ENCODE data around the gene PDK1. TPM values are rescaled to one million over a fixed set of nuclear protein-coding genes. Genes with fewer than 3 reads are reported as not detected.

Gene PDK1
- total RNA-seq, 4 donors from 2014 or later, result 4.8 to 49.4 (median 11.4) TPM

DNA sequence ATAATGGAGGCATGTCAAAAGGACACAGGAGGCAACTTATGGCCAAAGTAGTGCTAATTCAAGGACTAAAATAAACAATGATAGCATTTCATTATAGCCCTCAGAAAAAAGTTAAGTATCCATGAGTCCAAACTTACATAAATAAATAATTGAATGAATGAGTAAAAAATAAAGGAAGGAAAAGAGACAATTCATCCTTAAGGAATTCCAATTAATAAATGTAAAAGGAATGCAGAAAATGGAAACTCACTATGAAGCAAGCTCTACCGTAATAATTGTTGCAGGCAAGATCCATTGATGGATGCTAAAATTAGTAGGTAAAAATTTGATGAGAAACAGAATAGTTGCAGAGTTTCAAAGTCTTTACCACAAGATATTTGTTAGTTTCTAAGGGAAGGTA, 91.5 kb downstream of the PDK1 start:
- in situ Hi-C loops (cut with MboI; ENCODE audit: low pct_ligation_motif_present in 1 of 4, low pct_unique_long_range_greater_than_20kb in 1 of 4, low sequenced_read_pairs in 3 of 4), result no loop called here
- no peaks in the 10 kb centered on the region for H3K27me3 ChIP-seq
- no peak for DNase-seq

DNA sequence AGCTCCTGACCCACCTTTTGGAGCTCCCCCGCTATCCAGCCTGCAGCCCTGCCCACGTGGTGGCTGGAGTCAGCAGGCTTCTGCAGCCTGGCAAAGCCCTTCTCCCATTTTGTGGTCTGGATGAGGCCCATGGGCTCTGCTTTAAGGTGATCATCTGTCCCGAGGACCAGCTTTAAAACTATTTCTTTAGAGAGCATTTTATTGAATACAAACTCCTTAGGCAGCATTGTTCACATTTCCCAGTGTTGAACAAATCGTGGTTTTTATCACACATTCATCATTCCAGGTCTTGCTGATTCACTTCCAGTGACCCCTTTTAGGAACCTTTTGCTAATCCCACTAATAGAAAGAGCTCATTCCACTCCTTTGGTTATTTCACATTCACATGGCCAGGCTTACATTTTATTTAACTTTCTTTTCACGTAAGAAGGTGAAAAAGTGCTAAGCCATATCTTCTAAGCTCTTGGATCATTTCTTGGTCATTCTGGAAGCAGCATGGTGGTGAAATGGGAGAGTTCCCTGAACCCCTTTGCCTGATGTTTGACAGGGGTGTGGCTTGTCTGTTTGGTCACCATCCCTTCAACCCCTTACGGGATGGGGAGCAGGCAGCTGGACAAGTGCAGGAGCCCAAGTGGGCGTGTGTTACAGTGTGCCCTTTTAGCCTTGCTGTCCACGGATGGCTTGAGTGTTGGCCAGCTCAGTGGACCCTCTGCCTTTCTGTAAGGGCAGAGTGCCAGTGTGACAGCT, 99.4 kb downstream of the PDK1 start:
- in situ Hi-C loops (cut with MboI; ENCODE audit: low pct_ligation_motif_present in 1 of 4, low pct_unique_long_range_greater_than_20kb in 1 of 4, low sequenced_read_pairs in 3 of 4), result no loop called here

More for the DNA sequence above, 91.5 kb downstream of the PDK1 start:
- Histone ChIP-seq H3K9me3 (no peaks in the 10 kb centered on the region), H3K4me1 (no peaks in the 10 kb centered on the region), H3K4me3 (no peak overlapping the region), H3K27ac (no peak overlapping the region), H3K36me3 (no peaks in the 10 kb centered on the region)
- intact Hi-C loops (cut with DNase I; ENCODE audit: low total_unique reads), result no loop called here
- 83 to 100% methylated on average over 1 of the region's 1 CpG for WGBS, 2 donors (ENCODE audit: low coverage in 1 of 2)
- TF ChIP-seq POLR2AphosphoS5 (IDR thresholded peaks at IDR 0.05) (no peak), CTCF (IDR thresholded peaks at IDR 0.05) (no peak), EP300 (IDR thresholded peaks at IDR 0.05; ENCODE audit: low read depth) (no peak), POLR2A (IDR thresholded peaks at IDR 0.05) (no peak)

DNA sequence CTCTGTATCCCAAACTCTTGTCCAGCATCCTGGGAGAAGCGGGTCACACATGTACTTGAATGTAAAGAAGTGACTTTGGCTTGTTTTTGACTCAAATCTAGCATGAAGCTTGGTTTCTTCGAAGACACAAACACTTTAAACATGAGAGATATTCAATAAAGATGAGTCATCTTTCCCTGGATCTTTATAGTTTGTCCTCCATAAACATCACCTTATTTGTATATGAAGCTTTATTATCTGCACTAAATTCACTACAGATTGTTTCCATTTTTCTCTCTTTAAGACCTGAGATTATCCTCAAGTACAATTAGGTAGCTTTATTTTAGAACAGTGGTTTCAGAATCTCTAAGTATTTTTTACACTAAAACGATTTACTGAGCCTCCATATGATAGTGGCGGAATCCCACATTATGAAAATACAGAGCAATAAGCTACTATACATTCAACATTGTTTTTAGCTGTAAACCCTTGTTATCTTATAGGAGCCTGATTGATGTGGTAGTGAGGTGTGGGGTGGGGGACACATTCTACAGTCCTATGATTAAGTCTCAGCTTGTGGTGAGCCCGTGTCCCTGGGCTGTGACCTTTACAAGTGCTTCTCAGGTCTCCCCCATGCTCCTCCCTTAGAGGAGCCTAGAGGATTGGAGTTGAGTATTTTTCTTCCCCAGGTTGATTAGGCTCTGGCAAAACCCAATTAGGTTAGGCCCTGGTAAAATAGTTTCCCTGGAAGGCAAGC, 100.1 kb downstream of the PDK1 start:
- intact Hi-C loops (cut with DNase I; ENCODE audit: low total_unique reads), result no loop called here
- DNase-seq, result no peak
- no peaks in the 10 kb centered on the region for H3K27me3 ChIP-seq

More for the DNA sequence above, 99.4 kb downstream of the PDK1 start:
- intact Hi-C loops (cut with DNase I; ENCODE audit: low total_unique reads), result no loop called here
- no peak for DNase-seq
- no peak for TF ChIP-seq POLR2AphosphoS5 (IDR thresholded peaks at IDR 0.05)
- no peak for TF ChIP-seq POLR2A (IDR thresholded peaks at IDR 0.05)
- TF ChIP-seq CTCF (IDR thresholded peaks at IDR 0.05), result no peak
- TF ChIP-seq EP300 (IDR thresholded peaks at IDR 0.05; ENCODE audit: low read depth), result no peak
- Histone ChIP-seq H3K27ac (no peak overlapping the region), H3K4me3 (no peak overlapping the region), H3K9me3 (peaks cover 0 to 3% of the 10 kb centered on the region in 2 donors), H3K36me3 (no peaks in the 10 kb centered on the region), H3K4me1 (no peaks in the 10 kb centered on the region), H3K27me3 (no peaks in the 10 kb centered on the region)
- WGBS, 2 donors (ENCODE audit: low coverage in 1 of 2), result 70 to 84% methylated on average over 4 to 8 of the region's 8 CpGs

More for the DNA sequence above, 100.1 kb downstream of the PDK1 start:
- 70 to 72% methylated on average over 3 to 5 of the region's 5 CpGs for WGBS, 2 donors (ENCODE audit: low coverage in 1 of 2)
- in situ Hi-C loops (cut with MboI; ENCODE audit: low pct_ligation_motif_present in 1 of 4, low pct_unique_long_range_greater_than_20kb in 1 of 4, low sequenced_read_pairs in 3 of 4), result no loop called here
- no peak for TF ChIP-seq POLR2AphosphoS5 (IDR thresholded peaks at IDR 0.05)
- no peak for TF ChIP-seq EP300 (IDR thresholded peaks at IDR 0.05; ENCODE audit: low read depth)
- no peak for TF ChIP-seq POLR2A (IDR thresholded peaks at IDR 0.05)
- no peak for TF ChIP-seq CTCF (IDR thresholded peaks at IDR 0.05)
- Histone ChIP-seq H3K4me3 (no peak overlapping the region), H3K4me1 (no peaks in the 10 kb centered on the region), H3K36me3 (no peaks in the 10 kb centered on the region), H3K27ac (no peak overlapping the region), H3K9me3 (peaks cover 0 to 3% of the 10 kb centered on the region in 2 donors)

Small RNA genes within 50 kb of the gene (small RNA-seq; reads per million reads assigned to genes)
- gene RF00019, result 0 reads per million in 4 donors

Other genes starting within 250 kb of the PDK1 start
- 100 to 1,000 TPM in 3 of 4 donors, 10 to 100 TPM in 1; 80.4 to 267 (median 207) TPM for gene ITGA6, start 128.5 kb upstream of the PDK1 start, total RNA-seq
- 10 to 100 TPM in 1 of 4 donors, 1 to 10 TPM in 2, not detected in 1; 1.4 to 12.3 (median 2.2) TPM for gene RAPGEF4, start 179.8 kb downstream of the PDK1 start, total RNA-seq

Data from transverse colon (tissue), 4 donors.